A673 (cell line): ENCODE data around the gene FJX1. TPM values are rescaled to one million over a fixed set of nuclear protein-coding genes. Genes with fewer than 3 reads are reported as not detected.
"Not testable (repeated sequence)": the region's sequence is repeated elsewhere in the genome, so short reads cannot be mapped to it uniquely, and the experiment has no call there.

ENCODE experiments used
- BruUV-seq: library from RNA; stranded (reverse); fragments of 400-500 nt; replicated peaks from 2 replicates; lab custom pipeline; 2021; lab: Mats Ljungman, UMichigan
- CTCF ChIA-PET: fragments of 300-600 bp; sonication (Branson Sonifier 250); formaldehyde crosslinking; loops from one replicate; lab custom pipeline; 2022; ENCODE audit warnings: antibody characterized with exemption; lab: Charles Lee
- POLR2A ChIA-PET: fragments of 300-600 bp; sonication (Branson Sonifier 250); formaldehyde crosslinking; loops from one replicate; lab custom pipeline; 2022; ENCODE audit warnings: antibody characterized with exemption; ENCODE audit not compliant: low non-redundant PET; lab: Charles Lee
- DNase-seq: peaks from one replicate; pipeline ENCODE4 v3.0.0-alpha.2; 2015; ENCODE audit warnings: low spot score
- H3K27ac ChIP-seq: fragments of 200-600 bp; sonication (generic); 2 replicates; pipeline ENCODE4 v1.5.1; 2016; ENCODE audit warnings: mixed run types, low read depth, mild to moderate bottlenecking, mixed read lengths, antibody characterized with exemption, low read length; ENCODE audit not compliant: poor library complexity, severe bottlenecking
- H3K27me3 ChIP-seq: fragments of 200-600 bp; sonication (generic); replicated peaks from 2 replicates; pipeline ENCODE4 v1.6.1; 2017; ENCODE audit warnings: mixed run types, low read depth, mild to moderate bottlenecking, mixed read lengths, antibody characterized with exemption, low read length; ENCODE audit not compliant: insufficient read depth, poor library complexity
- H3K36me3 ChIP-seq: fragments of 200-600 bp; sonication (generic); 2 replicates; pipeline ENCODE4 v1.6.1; 2016; ENCODE audit warnings: mixed run types, mild to moderate bottlenecking, mixed read lengths, antibody characterized with exemption, low read length; ENCODE audit not compliant: insufficient read depth, poor library complexity, severe bottlenecking
- H3K4me1 ChIP-seq: fragments of 200-600 bp; sonication (generic); 2 replicates; pipeline ENCODE4 v1.6.1; 2017; ENCODE audit warnings: mixed run types, mild to moderate bottlenecking, mixed read lengths, antibody characterized with exemption, low read length; ENCODE audit not compliant: insufficient read depth, poor library complexity, severe bottlenecking
- H3K4me3 ChIP-seq: fragments of 200-600 bp; sonication (generic); 2 replicates; pipeline ENCODE4 v1.5.1; 2016; ENCODE audit warnings: low read depth, mixed run types, mild to moderate bottlenecking, mixed read lengths, low read length; ENCODE audit not compliant: poor library complexity, severe bottlenecking
- H3K9me3 ChIP-seq: fragments of 200-600 bp; sonication (generic); 2 replicates; pipeline ENCODE4 v1.6.1; 2016; ENCODE audit warnings: mixed run types, low read depth, mild to moderate bottlenecking, mixed read lengths, antibody characterized with exemption, low read length; ENCODE audit not compliant: poor library complexity, severe bottlenecking
- CTCF ChIP-seq: fragments of 300-800, 200-600 bp; sonication (generic); conservative IDR thresholded peaks from 2 replicates; pipeline ENCODE4 v1.5.1; 2017; ENCODE audit warnings: low read depth, mild to moderate bottlenecking, antibody characterized with exemption, low read length, moderate library complexity, mixed read lengths
- EZH2 ChIP-seq: fragments of 200-600 bp; sonication (generic); IDR thresholded peaks from 2 replicates; pipeline ENCODE4 v1.6.1; 2017; ENCODE audit warnings: borderline replicate concordance, low read depth, mild to moderate bottlenecking, mixed read lengths, antibody characterized with exemption, low read length; ENCODE audit not compliant: poor library complexity, severe bottlenecking
- intact Hi-C: fragments of 100-400 bp; cut with micrococcal nuclease; formaldehyde crosslinking; loops from one replicate; pipeline ENCODE4 v1.10.0; 2022; ENCODE audit not compliant: unreplicated experiment
- total RNA-seq: library from RNA; stranded (reverse); gene quantifications from 2 replicates; pipeline ENCODE4 v1.2.3, GENCODE V29; 2021

Gene FJX1
- total RNA-seq, 1 experiment from 2014 or later = 50.1 TPM

- Histone ChIP-seq H3K4me1 (peaks cover 31% of the 10 kb centered on the region), H3K9me3 (no peaks in the 10 kb centered on the region), H3K4me3 (no peak overlapping the region), H3K27me3 (no peaks in the 10 kb centered on the region), H3K27ac (no peak overlapping the region), H3K36me3 (no peaks in the 10 kb centered on the region)
- no peak for DNase-seq
- BruUV-seq = no TSS peak
- no peak for TF ChIP-seq EZH2
- TF ChIP-seq CTCF = no peak
- intact Hi-C loops = no loop called here
- ChIA-PET CTCF (no interaction called here), POLR2A (no interaction called here)
These were observed 32.2 kb downstream of the FJX1 start for GRCh38 chr11:35650467-35650866.

GRCh38 chr11:35651263-35651662 is 33.0 kb downstream of the FJX1 start:
- TF ChIP-seq CTCF (no peak), EZH2 (no peak)
- H3K36me3 ChIP-seq = no peaks in the 10 kb centered on the region
- peaks cover 31% of the 10 kb centered on the region for H3K4me1 ChIP-seq
- CTCF ChIA-PET = no interaction called here
- H3K27ac ChIP-seq = no peak overlapping the region
- H3K27me3 ChIP-seq = no peaks in the 10 kb centered on the region
- H3K4me3 ChIP-seq = no peak overlapping the region
- POLR2A ChIA-PET = no interaction called here
- BruUV-seq = no TSS peak
- intact Hi-C loops = no loop called here
- DNase-seq = no peak
- H3K9me3 ChIP-seq = no peaks in the 10 kb centered on the region

- POLR2A ChIA-PET, H3K27ac ChIP-seq, H3K36me3 ChIP-seq, H3K9me3 ChIP-seq, H3K4me3 ChIP-seq, intact Hi-C loops, CTCF ChIA-PET, BruUV-seq, DNase-seq, H3K27me3 ChIP-seq: not testable (repeated sequence)
- peaks cover 17% of the 10 kb centered on the region for H3K4me1 ChIP-seq
These were observed 34.5 kb downstream of the FJX1 start for GRCh38 chr11:35652786-35653185.

GRCh38 chr11:35654711-35655110 is 36.5 kb downstream of the FJX1 start:
- no peaks in the 10 kb centered on the region for H3K9me3 ChIP-seq
- DNase-seq = peak; percentile 59
- H3K27me3 ChIP-seq = no peaks in the 10 kb centered on the region
- no peak overlapping the region for H3K4me3 ChIP-seq
- H3K36me3 ChIP-seq = no peaks in the 10 kb centered on the region
- no peak for TF ChIP-seq EZH2
- TF ChIP-seq CTCF = no peak
- ChIA-PET CTCF (no interaction called here), POLR2A (no interaction called here)
- no TSS peak for BruUV-seq
- intact Hi-C loops = no loop called here
- H3K27ac ChIP-seq = no peak overlapping the region
- H3K4me1 ChIP-seq = peaks cover 12% of the 10 kb centered on the region
